ENCODE results near the gene NIPBL.
A peak's percentile ranks its signal among the peaks of the same experiment; 100 is the strongest.
"Not testable (repeated sequence)": the region's sequence is repeated elsewhere in the genome, so short reads cannot be mapped to it uniquely, and the experiment has no call there.

The NIPBL gene, protein sequence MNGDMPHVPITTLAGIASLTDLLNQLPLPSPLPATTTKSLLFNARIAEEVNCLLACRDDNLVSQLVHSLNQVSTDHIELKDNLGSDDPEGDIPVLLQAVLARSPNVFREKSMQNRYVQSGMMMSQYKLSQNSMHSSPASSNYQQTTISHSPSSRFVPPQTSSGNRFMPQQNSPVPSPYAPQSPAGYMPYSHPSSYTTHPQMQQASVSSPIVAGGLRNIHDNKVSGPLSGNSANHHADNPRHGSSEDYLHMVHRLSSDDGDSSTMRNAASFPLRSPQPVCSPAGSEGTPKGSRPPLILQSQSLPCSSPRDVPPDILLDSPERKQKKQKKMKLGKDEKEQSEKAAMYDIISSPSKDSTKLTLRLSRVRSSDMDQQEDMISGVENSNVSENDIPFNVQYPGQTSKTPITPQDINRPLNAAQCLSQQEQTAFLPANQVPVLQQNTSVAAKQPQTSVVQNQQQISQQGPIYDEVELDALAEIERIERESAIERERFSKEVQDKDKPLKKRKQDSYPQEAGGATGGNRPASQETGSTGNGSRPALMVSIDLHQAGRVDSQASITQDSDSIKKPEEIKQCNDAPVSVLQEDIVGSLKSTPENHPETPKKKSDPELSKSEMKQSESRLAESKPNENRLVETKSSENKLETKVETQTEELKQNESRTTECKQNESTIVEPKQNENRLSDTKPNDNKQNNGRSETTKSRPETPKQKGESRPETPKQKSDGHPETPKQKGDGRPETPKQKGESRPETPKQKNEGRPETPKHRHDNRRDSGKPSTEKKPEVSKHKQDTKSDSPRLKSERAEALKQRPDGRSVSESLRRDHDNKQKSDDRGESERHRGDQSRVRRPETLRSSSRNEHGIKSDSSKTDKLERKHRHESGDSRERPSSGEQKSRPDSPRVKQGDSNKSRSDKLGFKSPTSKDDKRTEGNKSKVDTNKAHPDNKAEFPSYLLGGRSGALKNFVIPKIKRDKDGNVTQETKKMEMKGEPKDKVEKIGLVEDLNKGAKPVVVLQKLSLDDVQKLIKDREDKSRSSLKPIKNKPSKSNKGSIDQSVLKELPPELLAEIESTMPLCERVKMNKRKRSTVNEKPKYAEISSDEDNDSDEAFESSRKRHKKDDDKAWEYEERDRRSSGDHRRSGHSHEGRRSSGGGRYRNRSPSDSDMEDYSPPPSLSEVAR (N-terminal part only)

DNA sequence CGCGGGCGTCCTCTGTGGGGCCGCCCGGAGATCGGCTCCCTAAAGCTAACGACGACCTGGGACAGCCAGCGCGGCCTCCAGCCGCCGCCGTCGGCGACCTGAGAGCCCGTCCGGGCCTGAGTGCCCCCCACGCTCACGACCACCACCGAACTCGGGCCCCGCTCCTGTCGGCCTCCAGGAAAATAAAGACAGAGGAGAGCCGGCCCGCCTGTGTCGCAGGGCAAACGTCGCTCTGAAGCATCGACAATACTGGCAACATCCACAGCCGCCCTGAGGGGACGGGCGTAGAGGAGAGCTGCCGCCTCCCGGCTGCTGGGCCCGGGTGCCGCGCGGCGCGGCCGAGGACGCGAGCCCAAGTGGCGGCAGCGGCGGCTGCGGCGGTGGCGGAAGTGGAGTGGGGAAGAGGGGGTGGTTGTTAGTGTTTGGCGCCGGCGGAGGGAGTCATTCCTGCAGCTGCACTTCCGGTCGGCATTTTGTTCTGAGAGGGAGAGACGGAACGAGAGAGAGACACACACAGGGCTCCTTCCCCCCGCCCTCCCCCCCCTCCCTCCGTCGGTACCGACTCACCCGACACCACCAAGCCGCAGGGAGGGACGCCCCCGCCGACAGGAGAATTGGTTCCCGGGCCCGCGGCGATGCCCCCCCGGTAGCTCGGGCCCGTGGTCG, at the start of gene NIPBL:
NIPBL (plus strand) TSS at position 471 of the 666 bp plus-strand sequence. CDS start 76,928 bp downstream, outside the sequence.
- Histone ChIP-seq H3K9me3 (ENCODE audit: control insufficient read depth, insufficient read depth, low read length) (no peaks in the 10 kb centered on the region), H3K27ac (ENCODE audit: low read depth, low read length) (peak within 1 kb of the TSS; percentile 98), H3K36me3 (ENCODE audit: control insufficient read depth, insufficient read depth, low read length) (no peaks in the 10 kb centered on the region), H3K9ac (ENCODE audit: low read depth, low read length) (peak within 1 kb of the TSS; percentile 79), H3K4me3 (ENCODE audit: low read depth, low read length) (peak within 1 kb of the TSS; percentile 99), H3K27me3 (ENCODE audit: control insufficient read depth, insufficient read depth, low read length) (no peaks in the 10 kb centered on the region), H3K4me1 (ENCODE audit: control insufficient read depth, insufficient read depth, low read length) (peaks cover 36% of the 10 kb centered on the region)

DNA sequence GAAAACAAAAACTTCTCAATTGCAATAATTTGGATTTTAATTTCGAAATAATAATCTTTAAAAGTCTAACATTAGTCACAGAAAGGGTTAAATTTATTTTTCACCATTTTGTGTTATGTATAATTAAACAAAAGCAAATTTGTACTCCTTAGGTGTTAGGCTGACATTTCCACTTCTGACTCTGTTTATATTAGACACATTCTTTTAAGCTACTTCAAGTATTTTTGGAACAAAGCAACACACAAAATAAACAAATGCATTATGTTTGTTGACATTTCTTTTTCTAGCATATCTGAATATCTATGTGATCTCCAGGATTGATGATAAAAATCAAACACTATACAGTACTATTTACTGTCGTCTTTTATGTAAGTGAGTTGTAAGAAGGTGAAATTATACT, 44.3 kb upstream of the NIPBL start:
- no peak overlapping the region for H3K9ac ChIP-seq (ENCODE audit: low read depth, low read length)
- no peaks in the 10 kb centered on the region for H3K4me1 ChIP-seq (ENCODE audit: control insufficient read depth, insufficient read depth, low read length)
- H3K27me3 ChIP-seq (ENCODE audit: control insufficient read depth, insufficient read depth, low read length) = no peaks in the 10 kb centered on the region
- no peaks in the 10 kb centered on the region for H3K9me3 ChIP-seq (ENCODE audit: control insufficient read depth, insufficient read depth, low read length)
- no peak overlapping the region for H3K4me3 ChIP-seq (ENCODE audit: low read depth, low read length)
- H3K36me3 ChIP-seq (ENCODE audit: control insufficient read depth, insufficient read depth, low read length) = no peaks in the 10 kb centered on the region
- H3K27ac ChIP-seq (ENCODE audit: low read depth, low read length) = no peak overlapping the region

DNA sequence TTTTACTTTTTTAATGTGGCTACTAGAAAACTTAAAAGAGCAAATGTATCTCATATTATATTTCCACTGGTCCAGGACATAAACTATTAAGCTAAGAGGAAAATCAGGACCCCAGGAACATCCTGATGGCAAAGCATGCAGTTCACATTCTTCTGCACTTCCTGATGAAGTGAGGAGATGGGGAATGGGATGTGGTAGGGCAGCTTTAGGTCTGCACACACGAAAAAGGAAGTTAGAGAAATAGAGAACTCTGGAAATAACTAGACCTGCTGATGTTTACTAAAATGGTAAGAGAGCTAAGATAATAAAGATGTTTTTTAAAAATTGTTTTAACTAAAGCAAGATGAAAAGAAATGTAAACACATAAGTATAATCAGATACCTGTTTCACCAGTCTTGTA, 39.7 kb upstream of the NIPBL start:
- H3K9ac ChIP-seq (ENCODE audit: low read depth, low read length) = no peak overlapping the region
- no peak overlapping the region for H3K4me3 ChIP-seq (ENCODE audit: low read depth, low read length)
- no peaks in the 10 kb centered on the region for H3K36me3 ChIP-seq (ENCODE audit: control insufficient read depth, insufficient read depth, low read length)
- H3K9me3 ChIP-seq (ENCODE audit: control insufficient read depth, insufficient read depth, low read length) = no peaks in the 10 kb centered on the region
- H3K27me3 ChIP-seq (ENCODE audit: control insufficient read depth, insufficient read depth, low read length) = no peaks in the 10 kb centered on the region
- no peak overlapping the region for H3K27ac ChIP-seq (ENCODE audit: low read depth, low read length)
- H3K4me1 ChIP-seq (ENCODE audit: control insufficient read depth, insufficient read depth, low read length) = peaks cover under 1% of the 10 kb centered on the region; the same call in 1 of the 2 replicates

DNA sequence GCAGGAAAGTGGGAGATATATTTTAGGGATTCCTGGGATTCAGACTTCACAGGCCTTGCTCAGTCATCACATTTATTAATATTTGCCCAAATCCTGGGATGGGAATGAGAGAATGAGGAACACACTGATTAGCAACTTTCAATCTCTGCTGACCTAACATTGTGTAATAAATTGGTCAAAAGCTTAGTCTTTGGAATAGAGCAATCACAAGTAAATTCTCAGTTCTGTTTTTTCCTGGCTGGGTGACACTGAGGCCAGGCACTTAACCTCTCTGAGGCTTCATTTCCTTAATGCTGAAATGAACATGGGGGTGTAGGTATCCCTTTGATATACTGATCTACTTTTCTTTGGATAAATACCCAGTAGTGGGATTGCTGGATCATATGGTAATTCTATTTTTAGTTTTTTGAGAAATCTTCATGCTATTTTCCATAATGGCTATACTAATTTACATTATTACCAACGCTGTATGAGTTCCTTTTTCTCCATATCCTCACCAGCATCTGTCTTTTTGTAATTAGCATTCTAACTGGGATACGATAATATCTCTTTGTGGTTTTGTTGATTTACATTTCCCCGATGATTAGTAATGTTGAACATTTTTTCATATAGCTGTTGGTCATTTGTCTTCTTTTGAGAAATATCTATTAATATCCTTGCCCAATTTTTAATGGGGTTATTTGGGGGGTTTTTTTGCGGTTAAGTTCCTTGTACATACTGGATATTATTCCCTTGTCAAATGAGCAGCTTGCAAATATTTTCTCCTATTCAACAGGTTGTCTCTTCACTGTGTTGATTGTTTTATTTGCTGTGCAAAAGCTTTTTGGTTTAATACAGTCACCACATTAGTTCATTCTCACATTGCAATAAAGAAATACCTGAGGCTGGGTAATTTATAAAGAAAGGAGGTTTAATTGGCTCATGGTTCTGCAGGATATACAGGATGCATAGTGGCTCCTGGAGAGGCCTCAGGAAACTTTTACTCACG, 36.8 kb upstream of the NIPBL start:
- Histone ChIP-seq H3K9me3 (ENCODE audit: control insufficient read depth, insufficient read depth, low read length) (no peaks in the 10 kb centered on the region), H3K36me3 (ENCODE audit: control insufficient read depth, insufficient read depth, low read length) (no peaks in the 10 kb centered on the region), H3K27me3 (ENCODE audit: control insufficient read depth, insufficient read depth, low read length) (no peaks in the 10 kb centered on the region), H3K27ac (ENCODE audit: low read depth, low read length) (no peak overlapping the region), H3K9ac (ENCODE audit: low read depth, low read length) (no peak overlapping the region), H3K4me1 (ENCODE audit: control insufficient read depth, insufficient read depth, low read length) (peaks cover 6% of the 10 kb centered on the region), H3K4me3 (ENCODE audit: low read depth, low read length) (no peak overlapping the region)

DNA sequence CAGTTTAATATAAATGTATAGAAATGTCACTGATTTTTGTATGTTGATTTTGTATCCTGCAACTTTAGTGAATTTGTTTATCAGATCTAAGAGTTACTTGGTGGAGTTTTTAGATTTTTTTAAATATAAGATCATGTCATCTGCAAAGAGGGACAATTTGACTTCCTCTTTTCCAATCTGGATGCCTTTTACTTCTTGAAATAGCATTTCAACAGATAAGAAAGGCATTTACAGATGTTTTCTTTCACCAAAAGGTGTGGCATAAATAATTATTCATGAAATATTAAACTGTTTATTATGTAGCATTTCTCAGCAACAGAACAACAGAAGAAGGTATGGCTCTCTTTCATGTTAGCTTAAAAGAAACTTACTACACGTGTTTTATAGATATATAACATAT, 34.9 kb upstream of the NIPBL start:
- H3K4me3 ChIP-seq (ENCODE audit: low read depth, low read length) = no peak overlapping the region
- H3K4me1 ChIP-seq (ENCODE audit: control insufficient read depth, insufficient read depth, low read length) = peaks cover 6% of the 10 kb centered on the region
- no peak overlapping the region for H3K27ac ChIP-seq (ENCODE audit: low read depth, low read length)
- H3K36me3 ChIP-seq (ENCODE audit: control insufficient read depth, insufficient read depth, low read length) = no peaks in the 10 kb centered on the region
- H3K27me3 ChIP-seq (ENCODE audit: control insufficient read depth, insufficient read depth, low read length) = no peaks in the 10 kb centered on the region
- no peaks in the 10 kb centered on the region for H3K9me3 ChIP-seq (ENCODE audit: control insufficient read depth, insufficient read depth, low read length)
- H3K9ac ChIP-seq (ENCODE audit: low read depth, low read length) = no peak overlapping the region

DNA sequence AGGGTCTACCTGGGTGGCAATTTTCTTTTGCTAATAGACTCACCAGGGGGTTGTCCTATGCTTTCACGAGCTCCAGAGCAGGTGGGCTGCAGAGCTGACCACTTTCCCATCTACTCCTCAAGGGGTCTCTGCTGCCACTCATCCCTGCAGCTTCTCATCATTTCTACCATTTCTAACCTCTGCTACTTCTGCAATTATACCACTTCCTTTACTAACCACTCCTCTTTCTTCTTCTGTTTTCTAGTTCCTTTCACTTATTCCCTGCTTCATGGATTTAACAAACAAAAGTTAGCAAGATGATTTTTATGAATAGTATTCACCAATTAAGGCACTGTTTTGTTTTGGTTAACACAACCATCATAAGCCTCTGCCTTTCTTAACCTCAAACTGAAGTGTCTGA, 34.5 kb upstream of the NIPBL start:
- Histone ChIP-seq H3K9me3 (ENCODE audit: control insufficient read depth, insufficient read depth, low read length) (no peaks in the 10 kb centered on the region), H3K9ac (ENCODE audit: low read depth, low read length) (no peak overlapping the region), H3K27ac (ENCODE audit: low read depth, low read length) (no peak overlapping the region), H3K4me1 (ENCODE audit: control insufficient read depth, insufficient read depth, low read length) (peaks cover 6% of the 10 kb centered on the region), H3K27me3 (ENCODE audit: control insufficient read depth, insufficient read depth, low read length) (no peaks in the 10 kb centered on the region), H3K4me3 (ENCODE audit: low read depth, low read length) (no peak overlapping the region), H3K36me3 (ENCODE audit: control insufficient read depth, insufficient read depth, low read length) (no peaks in the 10 kb centered on the region)

DNA sequence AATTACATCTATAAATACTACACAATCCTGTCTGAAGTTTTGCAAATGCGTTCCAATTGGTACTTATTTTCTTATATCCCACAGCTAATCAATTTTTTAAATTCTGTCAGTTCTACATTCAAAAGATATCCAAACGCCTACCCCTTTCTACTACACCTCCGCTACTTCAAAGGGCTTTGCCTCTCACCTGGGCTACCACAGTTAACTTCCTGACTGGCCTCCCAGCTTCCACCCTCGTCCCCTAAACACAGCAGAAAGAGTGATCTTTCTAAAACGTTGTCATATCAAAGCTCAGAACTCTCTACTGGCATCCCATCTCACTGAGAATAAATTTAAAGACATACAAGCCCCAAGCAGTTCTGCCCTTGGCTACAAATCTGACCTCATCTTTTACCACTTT, 32.3 kb upstream of the NIPBL start:
- H3K36me3 ChIP-seq (ENCODE audit: control insufficient read depth, insufficient read depth, low read length) = no peaks in the 10 kb centered on the region
- no peak overlapping the region for H3K9ac ChIP-seq (ENCODE audit: low read depth, low read length)
- H3K4me3 ChIP-seq (ENCODE audit: low read depth, low read length) = no peak overlapping the region
- no peaks in the 10 kb centered on the region for H3K9me3 ChIP-seq (ENCODE audit: control insufficient read depth, insufficient read depth, low read length)
- H3K27me3 ChIP-seq (ENCODE audit: control insufficient read depth, insufficient read depth, low read length) = no peaks in the 10 kb centered on the region
- peaks cover 6% of the 10 kb centered on the region for H3K4me1 ChIP-seq (ENCODE audit: control insufficient read depth, insufficient read depth, low read length)
- no peak overlapping the region for H3K27ac ChIP-seq (ENCODE audit: low read depth, low read length)

DNA sequence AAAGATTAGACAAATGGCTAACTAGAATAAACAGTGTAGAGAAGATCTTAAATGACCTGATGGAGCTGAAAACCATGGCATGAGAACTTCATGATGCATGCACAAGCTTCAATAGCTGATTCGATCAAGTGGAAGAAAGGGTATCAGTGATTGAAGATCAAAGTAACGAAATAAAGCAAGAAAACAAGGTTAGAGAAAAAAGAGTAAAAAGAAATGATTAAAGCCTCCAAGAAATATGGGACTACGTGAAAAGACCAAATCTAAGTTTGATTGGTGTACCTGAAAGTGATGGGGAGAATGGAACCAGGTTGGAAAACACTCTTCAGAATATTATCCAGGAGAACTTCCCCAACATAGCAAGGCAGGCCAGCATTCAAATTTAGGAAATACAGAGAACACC, 28.0 kb upstream of the NIPBL start:
- H3K27ac ChIP-seq (ENCODE audit: low read depth, low read length); H3K4me1 ChIP-seq (ENCODE audit: control insufficient read depth, insufficient read depth, low read length): not testable (repeated sequence)

DNA sequence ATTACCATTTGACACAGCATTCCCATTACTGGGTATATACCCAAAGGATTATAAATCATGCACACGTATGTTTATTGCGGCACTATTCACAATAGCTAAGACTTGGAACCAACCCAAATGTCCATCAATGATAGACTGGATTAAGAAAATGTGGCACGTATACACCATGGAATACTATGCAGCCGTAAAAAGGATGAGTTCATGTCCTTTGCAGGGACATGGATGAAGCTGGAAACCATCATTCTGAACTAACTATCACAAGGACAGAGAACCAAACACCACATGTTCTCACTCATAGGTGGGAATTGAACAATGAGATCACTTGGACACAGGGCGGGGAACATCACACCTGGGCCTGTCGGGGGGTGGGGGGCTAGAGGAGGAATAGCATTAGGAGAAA, 23.7 kb upstream of the NIPBL start:
- not testable (repeated sequence) for H3K9ac ChIP-seq (ENCODE audit: low read depth, low read length); H3K4me1 ChIP-seq (ENCODE audit: control insufficient read depth, insufficient read depth, low read length); H3K27me3 ChIP-seq (ENCODE audit: control insufficient read depth, insufficient read depth, low read length); H3K27ac ChIP-seq (ENCODE audit: low read depth, low read length); H3K9me3 ChIP-seq (ENCODE audit: control insufficient read depth, insufficient read depth, low read length); H3K4me3 ChIP-seq (ENCODE audit: low read depth, low read length); H3K36me3 ChIP-seq (ENCODE audit: control insufficient read depth, insufficient read depth, low read length)

More for the DNA sequence above, 28.0 kb upstream of the NIPBL start:
- H3K9me3 ChIP-seq (ENCODE audit: control insufficient read depth, insufficient read depth, low read length); H3K4me3 ChIP-seq (ENCODE audit: low read depth, low read length); H3K36me3 ChIP-seq (ENCODE audit: control insufficient read depth, insufficient read depth, low read length); H3K9ac ChIP-seq (ENCODE audit: low read depth, low read length); H3K27me3 ChIP-seq (ENCODE audit: control insufficient read depth, insufficient read depth, low read length): not testable (repeated sequence)
